GM20000 (cell line): ENCODE measurements around the gene POFUT2.

ENCODE experiments used
- DNase-seq: peaks from one replicate; pipeline ENCODE4 v3.0.0; 2012; ENCODE audit warnings: low spot score
- CTCF ChIP-seq: IDR thresholded peaks from 2 replicates; pipeline ENCODE4 v1.5.1; 2012; ENCODE audit warnings: mild to moderate bottlenecking, control low read depth; ENCODE audit errors: extremely low read depth, missing control alignments

POFUT2 gene

GRCh38 chr21:45217010-45217409 lies 70.7 kb downstream of the POFUT2 start:
- no peak for TF ChIP-seq CTCF
- no peak for DNase-seq

- DNase-seq, result no peak
- TF ChIP-seq CTCF, result no peak
Observed at GRCh38 chr21:45215213-45215612, 72.5 kb downstream of the POFUT2 start.
